Ovary (tissue), 3 donors: ENCODE results near the gene CDK9.

Experiments used
- CTCF ChIP-seq, 3 donors: fragments of 450-650 bp in 2 of 3; fragments of 200-600 bp in 1 of 3; IDR thresholded peaks; one replicate each; pipeline versions ENCODE4 v1.5.1 to v1.8.0; 2016 to 2022; ENCODE audit warnings: antibody characterized with exemption in 3 of 3, mild to moderate bottlenecking in 1 of 3
- EP300 ChIP-seq: sonication (generic); formaldehyde crosslinking; IDR thresholded peaks from one replicate; pipeline ENCODE4 v1.6.1; 2017; ENCODE audit warnings: antibody characterized with exemption
- POLR2A ChIP-seq: fragments of 450-650 bp; IDR thresholded peaks from one replicate; pipeline ENCODE4 v1.6.1; 2017; ENCODE audit warnings: antibody characterized with exemption, mild to moderate bottlenecking, moderate library complexity
- donor health status: DM: no; HTN: no; CAD: no.

DNA sequence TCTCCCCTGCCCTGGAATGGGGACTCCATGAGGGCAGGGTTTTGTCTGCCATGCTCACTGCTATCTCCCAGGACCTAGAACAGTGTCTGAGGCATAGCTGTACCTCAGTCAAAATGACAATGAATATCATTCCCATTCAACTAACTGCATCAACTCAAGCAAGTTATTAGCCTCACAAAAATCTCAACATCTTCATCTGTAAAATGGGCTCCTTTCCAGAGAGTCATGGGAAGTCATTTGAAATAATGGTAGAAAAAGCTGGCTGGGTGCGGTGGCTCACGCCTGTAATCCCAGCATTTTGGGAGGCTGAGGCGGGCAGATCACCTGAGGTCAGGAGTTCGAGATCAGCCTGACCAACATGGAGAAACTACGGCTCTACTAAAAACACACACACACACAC is 16.7 kb upstream of the CDK9 start:
- TF ChIP-seq EP300 (no peak), CTCF (IDR thresholded peaks at IDR 0.05) (no peak), POLR2A (no peak)
